ENCODE data around the gene KCNQ5.
"Not testable (repeated sequence)": the region's sequence is repeated elsewhere in the genome, so short reads cannot be mapped to it uniquely, and the experiment has no call there.

KCNQ5 gene

GRCh38 chr6:72955666-72956065 lies 333.8 kb downstream of the KCNQ5 start:
- Mint-ChIP-seq H3K9me3 (no peaks in the 10 kb centered on the region), H3K4me3 (no peak overlapping the region), H3K27ac (no peak overlapping the region), H3K4me1 (peaks cover 23% of the 10 kb centered on the region), H3K27me3 (no peaks in the 10 kb centered on the region), H3K36me3 (peaks cover 4% of the 10 kb centered on the region)

DNA sequence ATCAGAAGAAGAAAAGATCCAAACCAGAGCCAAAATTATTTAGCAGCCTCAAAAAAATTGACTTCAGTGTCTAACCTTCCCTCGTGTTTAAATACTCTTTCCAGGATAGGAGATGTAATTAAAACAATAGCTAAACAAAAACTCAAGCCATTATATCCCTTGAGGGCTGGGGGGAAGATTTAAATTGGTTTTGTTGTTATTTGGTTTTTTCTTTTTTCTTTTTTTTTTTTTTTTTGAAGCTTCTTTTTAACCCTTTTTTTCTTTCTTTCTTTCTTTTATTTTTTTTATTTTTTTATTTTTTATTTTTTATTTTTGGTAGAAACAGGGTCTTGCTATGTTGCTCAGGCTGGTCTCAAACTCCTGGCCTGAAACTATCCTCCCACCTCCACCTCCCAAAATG lies 334.4 kb downstream of the KCNQ5 start:
- Mint-ChIP-seq H3K4me3 (no peak overlapping the region), H3K27ac (no peak overlapping the region), H3K27me3 (no peaks in the 10 kb centered on the region), H3K36me3 (peaks cover 4% of the 10 kb centered on the region), H3K9me3 (no peaks in the 10 kb centered on the region), H3K4me1 (peaks cover 23% of the 10 kb centered on the region)

DNA sequence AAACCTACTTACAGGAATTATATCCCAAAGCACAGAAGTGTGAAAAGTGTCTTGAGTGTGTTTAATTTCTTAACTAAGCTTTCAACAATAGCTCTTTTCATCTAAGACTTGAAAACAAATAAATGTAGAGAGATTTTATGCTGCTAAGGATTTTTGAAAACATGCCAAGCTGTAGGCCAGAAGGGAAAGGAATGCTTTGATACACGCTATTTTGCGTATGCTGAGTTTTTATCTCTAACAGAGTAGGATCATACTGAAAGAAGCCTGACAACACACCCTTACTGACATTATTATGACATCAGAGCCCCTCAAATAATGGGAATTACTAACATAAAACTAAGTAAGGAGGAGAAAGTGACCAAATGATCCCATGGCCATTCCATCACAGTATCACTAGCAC lies 338.0 kb downstream of the KCNQ5 start:
- H3K9me3 Mint-ChIP-seq = no peaks in the 10 kb centered on the region
- H3K4me1 Mint-ChIP-seq = peaks cover 7% of the 10 kb centered on the region
- H3K36me3 Mint-ChIP-seq = peaks cover 3% of the 10 kb centered on the region
- no peaks in the 10 kb centered on the region for H3K27me3 Mint-ChIP-seq
- H3K4me3 Mint-ChIP-seq = no peak overlapping the region
- H3K27ac Mint-ChIP-seq = no peak overlapping the region

DNA sequence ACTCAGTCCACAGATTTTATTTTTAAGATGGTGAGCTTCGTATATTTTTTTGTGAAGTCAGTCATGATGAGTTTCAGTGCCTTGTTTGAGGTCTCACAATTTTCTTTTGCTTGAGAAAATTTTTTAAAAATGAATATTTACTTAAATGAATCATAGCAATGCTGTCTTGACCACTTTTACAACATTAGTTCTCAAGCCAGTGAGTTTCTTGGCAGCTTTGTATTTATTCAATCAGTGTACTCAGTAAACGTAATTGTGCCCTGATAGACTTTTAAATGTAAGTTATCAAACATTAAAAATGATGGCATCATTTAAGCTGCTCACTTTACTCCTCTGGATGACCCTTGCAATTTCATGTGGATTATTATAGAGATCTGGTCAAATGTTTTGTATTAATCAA lies 342.1 kb downstream of the KCNQ5 start:
- Mint-ChIP-seq H3K4me3 (no peak overlapping the region), H3K27ac (no peak overlapping the region), H3K27me3 (no peaks in the 10 kb centered on the region), H3K4me1 (no peaks in the 10 kb centered on the region), H3K9me3 (no peaks in the 10 kb centered on the region), H3K36me3 (peaks cover 7% of the 10 kb centered on the region)

- Mint-ChIP-seq H3K4me1 (no peaks in the 10 kb centered on the region), H3K9me3 (no peaks in the 10 kb centered on the region), H3K4me3 (no peak overlapping the region), H3K36me3 (peaks cover 5% of the 10 kb centered on the region), H3K27ac (no peak overlapping the region), H3K27me3 (no peaks in the 10 kb centered on the region)
Measured at GRCh38 chr6:72966628-72967280, 344.9 kb downstream of the KCNQ5 start.

- no peaks in the 10 kb centered on the region for H3K27me3 Mint-ChIP-seq
- H3K9me3 Mint-ChIP-seq = no peaks in the 10 kb centered on the region
- no peak overlapping the region for H3K4me3 Mint-ChIP-seq
- H3K27ac Mint-ChIP-seq = no peak overlapping the region
- H3K4me1 Mint-ChIP-seq = no peaks in the 10 kb centered on the region
- peaks cover 5% of the 10 kb centered on the region for H3K36me3 Mint-ChIP-seq
Measured at GRCh38 chr6:72967329-72967728, 345.5 kb downstream of the KCNQ5 start.

- Mint-ChIP-seq H3K36me3 (peaks cover 5% of the 10 kb centered on the region), H3K9me3 (no peaks in the 10 kb centered on the region), H3K4me3 (no peak overlapping the region), H3K4me1 (no peaks in the 10 kb centered on the region), H3K27me3 (no peaks in the 10 kb centered on the region), H3K27ac (no peak overlapping the region)
Measured at GRCh38 chr6:72968704-72969103, 346.8 kb downstream of the KCNQ5 start.

- no peak overlapping the region for H3K27ac Mint-ChIP-seq
- H3K9me3 Mint-ChIP-seq = no peaks in the 10 kb centered on the region
- no peaks in the 10 kb centered on the region for H3K4me1 Mint-ChIP-seq
- no peaks in the 10 kb centered on the region for H3K27me3 Mint-ChIP-seq
- peaks cover 5% of the 10 kb centered on the region for H3K36me3 Mint-ChIP-seq
- no peak overlapping the region for H3K4me3 Mint-ChIP-seq
Measured at GRCh38 chr6:72969666-72970065, 347.8 kb downstream of the KCNQ5 start.

DNA sequence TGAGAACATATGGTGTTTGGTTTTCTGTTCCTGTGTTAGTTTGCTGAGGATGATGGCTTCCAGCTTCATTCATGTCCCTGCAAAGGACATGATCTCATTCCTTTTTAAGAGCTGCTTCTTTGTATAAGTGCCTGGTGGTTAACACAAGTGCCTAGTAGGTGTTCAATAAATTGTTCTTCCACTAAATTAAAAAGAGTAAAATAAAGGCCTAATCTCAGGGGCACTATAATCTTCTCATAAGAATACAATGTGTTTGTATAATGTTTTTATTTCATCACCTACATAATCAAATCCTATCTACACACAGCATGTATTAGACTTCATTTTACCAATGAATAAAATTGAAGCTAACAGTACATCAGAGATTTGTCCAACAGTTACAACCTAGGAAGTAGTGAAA lies 350.7 kb downstream of the KCNQ5 start:
- Mint-ChIP-seq H3K36me3 (peaks cover 10% of the 10 kb centered on the region), H3K4me1 (no peaks in the 10 kb centered on the region)

GRCh38 chr6:72974276-72974675 lies 352.4 kb downstream of the KCNQ5 start:
- Mint-ChIP-seq H3K4me1 (no peaks in the 10 kb centered on the region), H3K4me3 (no peak overlapping the region), H3K9me3 (peaks cover 4% of the 10 kb centered on the region), H3K36me3 (peaks cover 15% of the 10 kb centered on the region), H3K27ac (no peak overlapping the region), H3K27me3 (no peaks in the 10 kb centered on the region)

More for the DNA sequence above, 350.7 kb downstream of the KCNQ5 start:
- H3K27ac Mint-ChIP-seq = no peak overlapping the region
- H3K9me3 Mint-ChIP-seq = no peaks in the 10 kb centered on the region
- no peak overlapping the region for H3K4me3 Mint-ChIP-seq
- H3K27me3 Mint-ChIP-seq = no peaks in the 10 kb centered on the region

- no peaks in the 10 kb centered on the region for H3K27me3 Mint-ChIP-seq
- H3K4me1 Mint-ChIP-seq = no peaks in the 10 kb centered on the region
- no peak overlapping the region for H3K27ac Mint-ChIP-seq
- no peak overlapping the region for H3K4me3 Mint-ChIP-seq
- H3K36me3 Mint-ChIP-seq = peaks cover 19% of the 10 kb centered on the region
- peaks cover 4% of the 10 kb centered on the region for H3K9me3 Mint-ChIP-seq
Measured at GRCh38 chr6:72975352-72975752, 353.5 kb downstream of the KCNQ5 start.

DNA sequence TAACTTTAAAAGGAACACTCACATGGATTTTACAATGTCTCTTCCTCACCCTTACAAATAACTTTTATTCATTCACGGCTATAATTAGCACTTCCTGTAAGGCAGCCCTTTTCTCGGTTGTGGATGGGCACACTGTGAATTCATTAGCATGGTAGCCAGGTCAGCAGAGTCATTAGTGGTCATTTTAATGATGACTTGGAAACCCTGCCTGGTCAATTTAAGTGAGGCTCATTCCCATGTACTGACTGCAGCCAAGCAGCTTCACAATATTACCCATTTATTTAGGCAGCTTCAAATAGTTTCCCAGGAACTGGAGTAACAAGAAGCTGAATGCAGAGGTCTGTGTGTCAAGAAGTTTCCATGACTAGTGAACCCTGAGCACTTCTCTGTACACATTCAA lies 354.6 kb downstream of the KCNQ5 start:
- no peaks in the 10 kb centered on the region for H3K27me3 Mint-ChIP-seq
- H3K36me3 Mint-ChIP-seq = peaks cover 21% of the 10 kb centered on the region
- no peak overlapping the region for H3K4me3 Mint-ChIP-seq
- peaks cover 2% of the 10 kb centered on the region for H3K4me1 Mint-ChIP-seq
- H3K9me3 Mint-ChIP-seq = peaks cover 7% of the 10 kb centered on the region
- H3K27ac Mint-ChIP-seq = no peak overlapping the region

- peaks cover 27% of the 10 kb centered on the region for H3K36me3 Mint-ChIP-seq
- H3K27ac Mint-ChIP-seq = no peak overlapping the region
- H3K4me1 Mint-ChIP-seq = peaks cover 6% of the 10 kb centered on the region
Measured at GRCh38 chr6:72977114-72977513, 355.2 kb downstream of the KCNQ5 start.

GRCh38 chr6:72978808-72979207 lies 356.9 kb downstream of the KCNQ5 start:
- Mint-ChIP-seq H3K9me3 (peaks cover 11% of the 10 kb centered on the region), H3K36me3 (peaks cover 30% of the 10 kb centered on the region)
- H3K27ac Mint-ChIP-seq, H3K4me1 Mint-ChIP-seq, H3K4me3 Mint-ChIP-seq, H3K27me3 Mint-ChIP-seq: not testable (repeated sequence)

More at GRCh38 chr6:72977114-72977513, 355.2 kb downstream of the KCNQ5 start:
- Mint-ChIP-seq H3K4me3 (no peak overlapping the region), H3K27me3 (no peaks in the 10 kb centered on the region), H3K9me3 (peaks cover 11% of the 10 kb centered on the region)

GRCh38 chr6:72984189-72984831 lies 362.4 kb downstream of the KCNQ5 start:
- H3K27ac Mint-ChIP-seq, H3K27me3 Mint-ChIP-seq, H3K4me3 Mint-ChIP-seq, H3K4me1 Mint-ChIP-seq: not testable (repeated sequence)
- Mint-ChIP-seq H3K36me3 (peaks cover 36% of the 10 kb centered on the region), H3K9me3 (peaks cover 30% of the 10 kb centered on the region)

GRCh38 chr6:72984981-72985665 lies 363.3 kb downstream of the KCNQ5 start:
- Mint-ChIP-seq H3K9me3 (peaks cover 30% of the 10 kb centered on the region), H3K36me3 (peaks cover 33% of the 10 kb centered on the region), H3K4me3 (no peak overlapping the region), H3K4me1 (peaks cover 9% of the 10 kb centered on the region), H3K27me3 (no peaks in the 10 kb centered on the region), H3K27ac (no peak overlapping the region)
